ENCODE data around the gene SEC22A. TPM values are rescaled to one million over a fixed set of nuclear protein-coding genes. Genes with fewer than 3 reads are reported as not detected.

SEC22A gene
- total and polyA plus RNA-seq, 2 of the 8 experiments (the other 6 are each of a cell fraction or from before 2014, with no cell fraction given) = 10.6 to 17.1 TPM

GRCh38 chr3:123320221-123320620, 118.5 kb downstream of the SEC22A start (continued):
- TF ChIP-seq, protein P1, sequence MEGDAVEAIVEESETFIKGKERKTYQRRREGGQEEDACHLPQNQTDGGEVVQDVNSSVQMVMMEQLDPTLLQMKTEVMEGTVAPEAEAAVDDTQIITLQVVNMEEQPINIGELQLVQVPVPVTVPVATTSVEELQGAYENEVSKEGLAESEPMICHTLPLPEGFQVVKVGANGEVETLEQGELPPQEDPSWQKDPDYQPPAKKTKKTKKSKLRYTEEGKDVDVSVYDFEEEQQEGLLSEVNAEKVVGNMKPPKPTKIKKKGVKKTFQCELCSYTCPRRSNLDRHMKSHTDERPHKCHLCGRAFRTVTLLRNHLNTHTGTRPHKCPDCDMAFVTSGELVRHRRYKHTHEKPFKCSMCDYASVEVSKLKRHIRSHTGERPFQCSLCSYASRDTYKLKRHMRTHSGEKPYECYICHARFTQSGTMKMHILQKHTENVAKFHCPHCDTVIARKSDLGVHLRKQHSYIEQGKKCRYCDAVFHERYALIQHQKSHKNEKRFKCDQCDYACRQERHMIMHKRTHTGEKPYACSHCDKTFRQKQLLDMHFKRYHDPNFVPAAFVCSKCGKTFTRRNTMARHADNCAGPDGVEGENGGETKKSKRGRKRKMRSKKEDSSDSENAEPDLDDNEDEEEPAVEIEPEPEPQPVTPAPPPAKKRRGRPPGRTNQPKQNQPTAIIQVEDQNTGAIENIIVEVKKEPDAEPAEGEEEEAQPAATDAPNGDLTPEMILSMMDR (IDR thresholded peaks at IDR 0.05; ENCODE audit: control extremely low read depth in 1 of 3, insufficient read depth in 1 of 3, low read depth in 1 of 3, low read length in 3 of 3) = no peak
- TF ChIP-seq SUZ12 (IDR thresholded peaks at IDR 0.05; ENCODE audit: low read length) (no peak), NRF1 (IDR thresholded peaks at IDR 0.05; ENCODE audit: low read depth, low read length) (no peak), SP2 (IDR thresholded peaks at IDR 0.05; ENCODE audit: low read length) (no peak), TAF1 (IDR thresholded peaks at IDR 0.05; ENCODE audit: low read depth, low read length) (no peak), SIN3A (conservative IDR thresholded peaks at IDR 0.05 in 1 of 2, IDR thresholded peaks at IDR 0.05 in 1 of 2; ENCODE audit: low read depth in 1 of 2, low read length in 2 of 2) (no peak)
